ENCODE data around the gene ADRM1. TPM values are rescaled to one million over a fixed set of nuclear protein-coding genes. Genes with fewer than 3 reads are reported as not detected.

ADRM1 gene
- total RNA-seq, 1 experiment from 2014 or later = 160 TPM

GRCh38 chr20:62291251-62292066 is 11.3 kb upstream of the ADRM1 start:
- ATAC-seq = no peak
- Mint-ChIP-seq H3K27me3 (ENCODE audit: low read depth) (no peaks in the 10 kb centered on the region), H3K27ac (no peak overlapping the region), H3K4me1 (no peaks in the 10 kb centered on the region), H3K36me3 (peaks cover 34% of the 10 kb centered on the region), H3K4me3 (no peak overlapping the region), H3K9me3 (no peaks in the 10 kb centered on the region)
- TF ChIP-seq ATF1 (CRISPR knock-in tag; IDR thresholded peaks at IDR 0.05) (no peak), CREB1 (CRISPR knock-in tag; IDR thresholded peaks at IDR 0.05) (no peak), ZNF263 (CRISPR knock-in tag; IDR thresholded peaks at IDR 0.05; ENCODE audit: low read depth) (no peak), CBFB (CRISPR knock-in tag; IDR thresholded peaks at IDR 0.05; ENCODE audit: low read depth) (no peak), CTCF (IDR thresholded peaks at IDR 0.05) (no peak), ZNF416 (CRISPR knock-in tag; IDR thresholded peaks at IDR 0.05) (no peak), RELA (CRISPR knock-in tag; IDR thresholded peaks at IDR 0.05; ENCODE audit: borderline replicate concordance) (no peak), FOXK1 (CRISPR knock-in tag; IDR thresholded peaks at IDR 0.05) (no peak), GTF2I (CRISPR knock-in tag; conservative IDR thresholded peaks at IDR 0.05) (no peak), ZNF423 (CRISPR knock-in tag; IDR thresholded peaks at IDR 0.05) (no peak), ZNF317 (CRISPR knock-in tag; IDR thresholded peaks at IDR 0.05; ENCODE audit: borderline replicate concordance, low read depth) (no peak)
- TF ChIP-seq, protein P1, sequence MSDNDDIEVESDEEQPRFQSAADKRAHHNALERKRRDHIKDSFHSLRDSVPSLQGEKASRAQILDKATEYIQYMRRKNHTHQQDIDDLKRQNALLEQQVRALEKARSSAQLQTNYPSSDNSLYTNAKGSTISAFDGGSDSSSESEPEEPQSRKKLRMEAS (CRISPR knock-in tag; IDR thresholded peaks at IDR 0.05) = no peak
- TF ChIP-seq, protein P2, sequence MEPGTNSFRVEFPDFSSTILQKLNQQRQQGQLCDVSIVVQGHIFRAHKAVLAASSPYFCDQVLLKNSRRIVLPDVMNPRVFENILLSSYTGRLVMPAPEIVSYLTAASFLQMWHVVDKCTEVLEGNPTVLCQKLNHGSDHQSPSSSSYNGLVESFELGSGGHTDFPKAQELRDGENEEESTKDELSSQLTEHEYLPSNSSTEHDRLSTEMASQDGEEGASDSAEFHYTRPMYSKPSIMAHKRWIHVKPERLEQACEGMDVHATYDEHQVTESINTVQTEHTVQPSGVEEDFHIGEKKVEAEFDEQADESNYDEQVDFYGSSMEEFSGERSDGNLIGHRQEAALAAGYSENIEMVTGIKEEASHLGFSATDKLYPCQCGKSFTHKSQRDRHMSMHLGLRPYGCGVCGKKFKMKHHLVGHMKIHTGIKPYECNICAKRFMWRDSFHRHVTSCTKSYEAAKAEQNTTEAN (CRISPR knock-in tag; IDR thresholded peaks at IDR 0.05) = no peak
- ChIA-PET POLR2A (interaction anchor here (1.0 kb wide), 1 partner anchor 17 kb away, joined by 3 read pairs; no protein-coding TSS in a partner anchor), CTCF (no interaction called here)
- DNase-seq (ENCODE audit: low spot score) = no peak

- ChIA-PET CTCF (interaction anchor here (0.9 kb wide), 1 partner anchor 10 kb away, joined by 3 read pairs; the partner anchor contains the start of gene ADRM1), POLR2A (interaction anchor here (1.0 kb wide), 1 partner anchor 17 kb away, joined by 3 read pairs; no protein-coding TSS in a partner anchor)
- H3K27ac Mint-ChIP-seq = no peak overlapping the region
- peaks cover 30% of the 10 kb centered on the region for H3K36me3 Mint-ChIP-seq
- H3K9me3 Mint-ChIP-seq = no peaks in the 10 kb centered on the region
- no peak overlapping the region for H3K4me3 Mint-ChIP-seq
- no peaks in the 10 kb centered on the region for H3K27me3 Mint-ChIP-seq (ENCODE audit: low read depth)
- no peak for DNase-seq (ENCODE audit: low spot score)
- H3K4me1 Mint-ChIP-seq = no peaks in the 10 kb centered on the region
- ATAC-seq = no peak
- TF ChIP-seq ZNF416 (CRISPR knock-in tag; IDR thresholded peaks at IDR 0.05) (no peak), FOXJ3 (CRISPR knock-in tag; IDR thresholded peaks at IDR 0.05; ENCODE audit: borderline replicate concordance) (no peak), ESRRA (CRISPR knock-in tag; IDR thresholded peaks at IDR 0.05; ENCODE audit: borderline replicate concordance) (no peak), ELF4 (CRISPR knock-in tag; IDR thresholded peaks at IDR 0.05; ENCODE audit: low read depth) (no peak), AFF4 (CRISPR knock-in tag; IDR thresholded peaks at IDR 0.05; ENCODE audit: borderline replicate concordance) (no peak), MXD4 (CRISPR knock-in tag; IDR thresholded peaks at IDR 0.05; ENCODE audit: borderline replicate concordance) (no peak), JUN (CRISPR knock-in tag; IDR thresholded peaks at IDR 0.05) (no peak)
- TF ChIP-seq, protein P3, sequence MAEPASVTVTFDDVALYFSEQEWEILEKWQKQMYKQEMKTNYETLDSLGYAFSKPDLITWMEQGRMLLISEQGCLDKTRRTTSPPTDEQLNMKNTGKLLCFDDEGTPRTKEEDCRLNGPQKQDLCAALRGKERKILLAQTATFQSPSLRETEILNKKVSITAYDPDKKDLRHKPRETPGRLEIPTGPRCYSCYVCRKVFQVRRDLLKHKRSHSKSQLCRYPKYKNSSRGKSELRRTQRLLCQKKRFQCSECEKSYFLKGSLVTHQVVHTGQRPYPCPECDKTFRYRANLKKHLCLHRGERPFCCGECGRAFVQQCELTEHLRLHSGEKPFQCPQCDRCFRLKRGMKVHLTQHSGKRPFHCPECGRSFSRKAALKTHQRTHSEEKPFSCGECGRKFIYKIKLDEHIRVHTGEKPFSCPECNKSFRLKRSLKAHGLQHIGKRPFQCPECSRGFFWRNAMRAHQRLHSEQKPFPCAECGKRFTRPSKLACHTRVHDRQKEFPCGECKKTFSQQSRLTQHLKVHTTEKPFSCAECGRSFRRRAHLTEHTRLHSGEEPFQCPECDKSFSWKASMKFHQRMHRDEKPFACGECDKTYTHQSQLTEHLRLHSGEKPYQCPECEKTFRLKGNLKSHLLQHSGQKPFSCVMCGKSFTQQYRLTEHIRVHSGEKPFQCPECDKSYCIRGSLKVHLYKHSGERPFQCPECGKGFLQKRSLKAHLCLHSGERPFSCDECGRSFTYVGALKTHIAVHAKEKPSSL (CRISPR knock-in tag; conservative IDR thresholded peaks at IDR 0.05) = no peak
- TF ChIP-seq, protein P4, sequence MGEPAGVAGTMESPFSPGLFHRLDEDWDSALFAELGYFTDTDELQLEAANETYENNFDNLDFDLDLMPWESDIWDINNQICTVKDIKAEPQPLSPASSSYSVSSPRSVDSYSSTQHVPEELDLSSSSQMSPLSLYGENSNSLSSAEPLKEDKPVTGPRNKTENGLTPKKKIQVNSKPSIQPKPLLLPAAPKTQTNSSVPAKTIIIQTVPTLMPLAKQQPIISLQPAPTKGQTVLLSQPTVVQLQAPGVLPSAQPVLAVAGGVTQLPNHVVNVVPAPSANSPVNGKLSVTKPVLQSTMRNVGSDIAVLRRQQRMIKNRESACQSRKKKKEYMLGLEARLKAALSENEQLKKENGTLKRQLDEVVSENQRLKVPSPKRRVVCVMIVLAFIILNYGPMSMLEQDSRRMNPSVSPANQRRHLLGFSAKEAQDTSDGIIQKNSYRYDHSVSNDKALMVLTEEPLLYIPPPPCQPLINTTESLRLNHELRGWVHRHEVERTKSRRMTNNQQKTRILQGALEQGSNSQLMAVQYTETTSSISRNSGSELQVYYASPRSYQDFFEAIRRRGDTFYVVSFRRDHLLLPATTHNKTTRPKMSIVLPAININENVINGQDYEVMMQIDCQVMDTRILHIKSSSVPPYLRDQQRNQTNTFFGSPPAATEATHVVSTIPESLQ (CRISPR knock-in tag; IDR thresholded peaks at IDR 0.05) = no peak
Measured at GRCh38 chr20:62292108-62292507, 10.7 kb upstream of the ADRM1 start.
